ENCODE results near the gene STARD7.
A peak's percentile ranks its signal among the peaks of the same experiment; 100 is the strongest.

STARD7 gene

GRCh38 chr2:96181529-96181928 lies 27.1 kb downstream of the STARD7 start:
- Mint-ChIP-seq H3K27ac (peak overlapping the region in 1 of 2 donors; percentile 8), H3K36me3 (ENCODE audit: insufficient read depth) (peaks cover 30% of the 10 kb centered on the region), H3K27me3 (no peaks in the 10 kb centered on the region), H3K4me3 (no peak overlapping the region), H3K9me3 (no peaks in the 10 kb centered on the region), H3K4me1 (ENCODE audit: low read depth in 2 of 2) (peaks cover 3 to 22% of the 10 kb centered on the region in 2 donors)
- DNase-seq (no peak), ATAC-seq (replicated peaks) (no peak)

- ATAC-seq (replicated peaks) (peak; percentile 64), DNase-seq (no peak)
- Mint-ChIP-seq H3K4me3 (no peak overlapping the region), H3K4me1 (ENCODE audit: low read depth in 2 of 2) (peaks cover 3 to 22% of the 10 kb centered on the region in 2 donors), H3K9me3 (no peaks in the 10 kb centered on the region), H3K27me3 (no peaks in the 10 kb centered on the region), H3K36me3 (ENCODE audit: insufficient read depth) (peaks cover 20% of the 10 kb centered on the region), H3K27ac (peak overlapping the region in 1 of 2 donors; percentile 19)
Measured at GRCh38 chr2:96180521-96180920, 28.1 kb downstream of the STARD7 start.

GRCh38 chr2:96180002-96180401 lies 28.6 kb downstream of the STARD7 start:
- ATAC-seq (replicated peaks) (no peak), DNase-seq (no peak)
- Mint-ChIP-seq H3K4me3 (no peak overlapping the region), H3K9me3 (no peaks in the 10 kb centered on the region), H3K4me1 (ENCODE audit: low read depth in 2 of 2) (peaks cover 3 to 22% of the 10 kb centered on the region in 2 donors), H3K27ac (peak overlapping the region in 1 of 2 donors; percentile 3), H3K36me3 (ENCODE audit: insufficient read depth) (peaks cover 15% of the 10 kb centered on the region), H3K27me3 (no peaks in the 10 kb centered on the region)

GRCh38 chr2:96176661-96177060 lies 32.0 kb downstream of the STARD7 start:
- no peak overlapping the region for H3K4me3 Mint-ChIP-seq
- H3K4me1 Mint-ChIP-seq (ENCODE audit: low read depth in 2 of 2): peaks cover 8 to 29% of the 10 kb centered on the region in 2 donors
- no peaks in the 10 kb centered on the region for H3K9me3 Mint-ChIP-seq
- ATAC-seq (replicated peaks) (no peak), DNase-seq (no peak)
- H3K27me3 Mint-ChIP-seq: no peaks in the 10 kb centered on the region
- H3K27ac Mint-ChIP-seq: no peak overlapping the region
- H3K36me3 Mint-ChIP-seq (ENCODE audit: insufficient read depth): no peaks in the 10 kb centered on the region

- Mint-ChIP-seq H3K36me3 (ENCODE audit: insufficient read depth) (no peaks in the 10 kb centered on the region), H3K4me3 (no peak overlapping the region), H3K9me3 (no peaks in the 10 kb centered on the region), H3K27ac (no peak overlapping the region), H3K4me1 (ENCODE audit: low read depth in 2 of 2) (peaks cover 8 to 22% of the 10 kb centered on the region in 2 donors), H3K27me3 (no peaks in the 10 kb centered on the region)
- DNase-seq: no peak
- ATAC-seq (replicated peaks): no peak
Measured at GRCh38 chr2:96175951-96176350, 32.7 kb downstream of the STARD7 start.

GRCh38 chr2:96174251-96175144 lies 34.1 kb downstream of the STARD7 start:
- Mint-ChIP-seq H3K4me3 (no peak overlapping the region), H3K27me3 (no peaks in the 10 kb centered on the region), H3K36me3 (ENCODE audit: insufficient read depth) (no peaks in the 10 kb centered on the region), H3K27ac (peak overlapping the region in 1 of 2 donors; percentile 52), H3K4me1 (ENCODE audit: low read depth in 2 of 2) (peaks cover 5 to 14% of the 10 kb centered on the region in 2 donors), H3K9me3 (no peaks in the 10 kb centered on the region)
- DNase-seq: peak; percentile 82 to 87 (median 83)
- peak; percentile 99 for ATAC-seq (replicated peaks)

GRCh38 chr2:96171831-96172230 lies 36.8 kb downstream of the STARD7 start:
- H3K9me3 Mint-ChIP-seq: no peaks in the 10 kb centered on the region
- H3K36me3 Mint-ChIP-seq (ENCODE audit: insufficient read depth): no peaks in the 10 kb centered on the region
- H3K4me3 Mint-ChIP-seq: no peak overlapping the region
- no peak overlapping the region for H3K27ac Mint-ChIP-seq
- DNase-seq (no peak), ATAC-seq (replicated peaks) (no peak)
- peaks cover 11 to 28% of the 10 kb centered on the region in 2 donors for H3K4me1 Mint-ChIP-seq (ENCODE audit: low read depth in 2 of 2)
- no peaks in the 10 kb centered on the region for H3K27me3 Mint-ChIP-seq

GRCh38 chr2:96170626-96171025 lies 38.0 kb downstream of the STARD7 start:
- Mint-ChIP-seq H3K36me3 (ENCODE audit: insufficient read depth) (no peaks in the 10 kb centered on the region), H3K4me3 (no peak overlapping the region), H3K27ac (no peak overlapping the region), H3K4me1 (ENCODE audit: low read depth in 2 of 2) (peaks cover 11 to 32% of the 10 kb centered on the region in 2 donors), H3K27me3 (no peaks in the 10 kb centered on the region), H3K9me3 (no peaks in the 10 kb centered on the region)
- no peak for ATAC-seq (replicated peaks)
- no peak for DNase-seq

- H3K4me3 Mint-ChIP-seq: no peak overlapping the region
- DNase-seq: no peak
- H3K27me3 Mint-ChIP-seq: no peaks in the 10 kb centered on the region
- H3K9me3 Mint-ChIP-seq: no peaks in the 10 kb centered on the region
- H3K27ac Mint-ChIP-seq: no peak overlapping the region
- ATAC-seq (replicated peaks): no peak
- peaks cover 12 to 35% of the 10 kb centered on the region in 2 donors for H3K4me1 Mint-ChIP-seq (ENCODE audit: low read depth in 2 of 2)
- no peaks in the 10 kb centered on the region for H3K36me3 Mint-ChIP-seq (ENCODE audit: insufficient read depth)
Measured at GRCh38 chr2:96169868-96170507, 38.6 kb downstream of the STARD7 start.

- Mint-ChIP-seq H3K36me3 (ENCODE audit: insufficient read depth) (peaks cover 17% of the 10 kb centered on the region), H3K9me3 (no peaks in the 10 kb centered on the region), H3K4me3 (peak overlapping the region in 1 of 2 donors; percentile 65), H3K27ac (peak overlapping the region; percentile 54 to 95), H3K4me1 (ENCODE audit: low read depth in 2 of 2) (peaks cover 28 to 49% of the 10 kb centered on the region in 2 donors), H3K27me3 (no peaks in the 10 kb centered on the region)
- DNase-seq (no peak), ATAC-seq (replicated peaks) (no peak)
Measured at GRCh38 chr2:96167407-96168013, 41.1 kb downstream of the STARD7 start.

- H3K36me3 Mint-ChIP-seq (ENCODE audit: insufficient read depth): peaks cover 18% of the 10 kb centered on the region
- H3K9me3 Mint-ChIP-seq: no peaks in the 10 kb centered on the region
- ATAC-seq (replicated peaks) (peak; percentile 70), DNase-seq (peak; percentile 52 to 65 (median 55))
- H3K4me1 Mint-ChIP-seq (ENCODE audit: low read depth in 2 of 2): peaks cover 51 to 68% of the 10 kb centered on the region in 2 donors
- peak overlapping the region; percentile 98 for H3K27ac Mint-ChIP-seq
- H3K4me3 Mint-ChIP-seq: peak overlapping the region; percentile 82 to 83
- H3K27me3 Mint-ChIP-seq: no peaks in the 10 kb centered on the region
Measured at GRCh38 chr2:96164459-96165184, 44.0 kb downstream of the STARD7 start.

- Mint-ChIP-seq H3K27ac (peak overlapping the region; percentile 98), H3K4me1 (ENCODE audit: low read depth in 2 of 2) (peaks cover 58 to 71% of the 10 kb centered on the region in 2 donors), H3K36me3 (ENCODE audit: insufficient read depth) (peaks cover 24% of the 10 kb centered on the region), H3K4me3 (peak overlapping the region; percentile 82 to 83), H3K9me3 (no peaks in the 10 kb centered on the region), H3K27me3 (no peaks in the 10 kb centered on the region)
- DNase-seq: peak; percentile 64 to 75 (median 64)
- ATAC-seq (replicated peaks): peak; percentile 62
Measured at GRCh38 chr2:96163768-96164429, 44.7 kb downstream of the STARD7 start.

All from effector memory CD8-positive, alpha-beta T cell (primary cell).